ENCODE measurements around the gene HOXA2. TPM values are rescaled to one million over a fixed set of nuclear protein-coding genes. Genes with fewer than 3 reads are reported as not detected.

HOXA2 gene
- total RNA-seq, 1 donor from 2014 or later = not detected

DNA sequence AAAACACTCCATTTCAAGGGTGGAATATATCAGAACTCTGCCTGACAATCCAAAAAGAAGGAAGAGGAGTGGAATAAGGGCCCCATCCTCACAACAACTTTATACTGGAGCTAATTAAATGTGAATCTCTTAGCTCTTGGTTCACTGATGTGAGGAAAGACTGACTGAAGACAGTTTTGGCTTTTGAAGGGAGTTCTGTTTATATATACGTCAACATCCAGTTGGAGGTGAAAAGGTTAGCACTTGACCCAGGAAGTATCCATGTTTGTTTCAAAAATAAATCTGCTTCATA lies 9.7 kb downstream of the HOXA2 start:
- Mint-ChIP-seq H3K27ac (no peak overlapping the region), H3K4me1 (ENCODE audit: low read depth) (peaks cover 13% of the 10 kb centered on the region), H3K27me3 (ENCODE audit: low read depth) (peaks cover 81% of the 10 kb centered on the region), H3K4me3 (ENCODE audit: low read depth) (no peak overlapping the region), H3K36me3 (ENCODE audit: low read depth) (peaks cover 3% of the 10 kb centered on the region), H3K9me3 (no peaks in the 10 kb centered on the region)
- intact Hi-C loops (cut with micrococcal nuclease) = loop anchor here (5.0 kb wide), 1 partner anchor 150 kb away; the partner anchor contains the start of gene EVX1
- no peak for DNase-seq (ENCODE audit: low spot score)

DNA sequence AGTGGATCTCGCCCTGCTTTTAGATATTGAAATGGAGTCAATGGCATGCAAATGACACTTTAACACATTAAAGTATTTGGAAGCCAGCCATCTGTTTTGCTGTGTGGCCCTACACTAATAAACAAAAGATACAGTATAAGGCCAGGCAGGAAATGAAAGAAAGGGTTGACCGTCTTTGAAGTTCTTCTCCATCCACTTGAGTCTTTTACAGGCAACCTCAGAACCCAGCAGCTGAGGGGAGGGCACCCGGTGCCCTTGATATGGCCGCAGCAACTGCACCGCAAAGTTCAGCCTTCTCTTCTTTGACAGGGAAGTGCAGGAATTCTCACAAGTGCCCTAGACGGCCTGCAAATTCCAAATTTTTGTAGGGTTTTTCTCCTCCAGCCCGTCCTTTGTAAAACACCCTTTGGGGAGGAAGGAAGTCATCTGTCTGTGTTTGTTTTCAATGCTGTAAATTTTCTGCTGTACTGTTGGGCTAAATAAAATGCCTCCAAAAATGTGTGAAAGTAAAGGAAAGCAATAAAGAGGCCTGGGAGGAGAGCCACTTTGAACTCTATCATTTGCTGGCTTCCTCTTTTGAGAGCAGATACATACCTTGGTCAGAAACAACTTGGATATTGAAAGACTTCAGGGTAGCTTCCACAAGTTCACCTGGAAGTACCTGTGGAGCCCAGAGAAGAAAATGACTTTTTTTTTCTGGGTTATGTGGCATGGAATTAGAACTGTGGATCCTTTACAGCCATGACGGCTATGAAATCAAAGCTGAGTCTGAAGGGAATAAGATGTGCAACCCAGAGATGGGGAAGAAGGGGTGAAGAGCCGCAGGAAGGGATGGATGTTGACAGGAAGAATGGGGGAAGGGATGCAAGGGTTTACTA lies 10.3 kb downstream of the HOXA2 start:
- Mint-ChIP-seq H3K4me1 (ENCODE audit: low read depth) (peaks cover 12% of the 10 kb centered on the region), H3K36me3 (ENCODE audit: low read depth) (peaks cover 2% of the 10 kb centered on the region), H3K27ac (no peak overlapping the region), H3K4me3 (ENCODE audit: low read depth) (no peak overlapping the region), H3K27me3 (ENCODE audit: low read depth) (peaks cover 83% of the 10 kb centered on the region), H3K9me3 (no peaks in the 10 kb centered on the region)
- no peak for DNase-seq (ENCODE audit: low spot score)
- intact Hi-C loops (cut with micrococcal nuclease) = loop anchor here (5.0 kb wide), 1 partner anchor 150 kb away; the partner anchor contains the start of gene EVX1

DNA sequence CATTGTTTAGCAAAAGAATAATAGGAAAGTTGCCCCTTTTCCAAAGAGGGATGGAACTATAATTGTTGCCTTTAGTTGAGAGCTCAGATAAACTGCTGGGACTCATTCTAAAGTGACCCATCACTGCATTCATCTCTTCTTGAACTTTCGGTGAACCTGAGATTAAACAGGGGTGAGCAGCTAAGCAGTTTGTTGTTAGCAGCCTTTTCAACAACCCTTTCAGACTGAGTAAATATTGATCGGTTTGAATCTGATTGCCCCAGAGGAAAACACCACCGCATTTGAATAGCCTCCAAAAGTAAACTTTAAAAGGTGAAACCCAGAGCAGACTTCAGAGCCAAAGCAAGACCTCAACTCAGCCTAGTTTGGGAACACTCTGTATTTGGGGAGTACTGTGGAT lies 11.4 kb downstream of the HOXA2 start:
- no peak for DNase-seq (ENCODE audit: low spot score)
- Mint-ChIP-seq H3K4me3 (ENCODE audit: low read depth) (no peak overlapping the region), H3K27ac (no peak overlapping the region), H3K4me1 (ENCODE audit: low read depth) (peaks cover 10% of the 10 kb centered on the region), H3K36me3 (ENCODE audit: low read depth) (no peaks in the 10 kb centered on the region), H3K27me3 (ENCODE audit: low read depth) (peaks cover 83% of the 10 kb centered on the region), H3K9me3 (no peaks in the 10 kb centered on the region)
- intact Hi-C loops (cut with micrococcal nuclease) = loop anchor here (5.0 kb wide), 1 partner anchor 151 kb away; the partner anchor contains the start of gene EVX1

- intact Hi-C loops (cut with micrococcal nuclease) = no loop called here
- peaks cover 71% of the 10 kb centered on the region for H3K27me3 Mint-ChIP-seq (ENCODE audit: low read depth)
- no peaks in the 10 kb centered on the region for H3K9me3 Mint-ChIP-seq
- no peaks in the 10 kb centered on the region for H3K36me3 Mint-ChIP-seq (ENCODE audit: low read depth)
- DNase-seq (ENCODE audit: low spot score) = no peak
- H3K4me1 Mint-ChIP-seq (ENCODE audit: low read depth) = no peaks in the 10 kb centered on the region
- H3K27ac Mint-ChIP-seq = no peak overlapping the region
- no peak overlapping the region for H3K4me3 Mint-ChIP-seq (ENCODE audit: low read depth)
Measured at GRCh38 chr7:27088002-27088922, 14.2 kb downstream of the HOXA2 start.

GRCh38 chr7:27083646-27084045 lies 18.8 kb downstream of the HOXA2 start:
- Mint-ChIP-seq H3K4me3 (ENCODE audit: low read depth) (no peak overlapping the region), H3K4me1 (ENCODE audit: low read depth) (peaks cover 7% of the 10 kb centered on the region), H3K27me3 (ENCODE audit: low read depth) (peaks cover 32% of the 10 kb centered on the region), H3K27ac (no peak overlapping the region), H3K9me3 (no peaks in the 10 kb centered on the region), H3K36me3 (ENCODE audit: low read depth) (no peaks in the 10 kb centered on the region)
- intact Hi-C loops (cut with micrococcal nuclease) = no loop called here
- DNase-seq (ENCODE audit: low spot score) = no peak

GRCh38 chr7:27082171-27082570 lies 20.3 kb downstream of the HOXA2 start:
- Mint-ChIP-seq H3K36me3 (ENCODE audit: low read depth) (no peaks in the 10 kb centered on the region), H3K27me3 (ENCODE audit: low read depth) (peaks cover 20% of the 10 kb centered on the region), H3K27ac (no peak overlapping the region), H3K4me3 (ENCODE audit: low read depth) (no peak overlapping the region), H3K4me1 (ENCODE audit: low read depth) (peaks cover 7% of the 10 kb centered on the region), H3K9me3 (no peaks in the 10 kb centered on the region)
- DNase-seq (ENCODE audit: low spot score) = no peak
- intact Hi-C loops (cut with micrococcal nuclease) = no loop called here

GRCh38 chr7:27080844-27081436 lies 21.5 kb downstream of the HOXA2 start:
- Mint-ChIP-seq H3K36me3 (ENCODE audit: low read depth) (no peaks in the 10 kb centered on the region), H3K9me3 (no peaks in the 10 kb centered on the region), H3K4me3 (ENCODE audit: low read depth) (no peak overlapping the region), H3K4me1 (ENCODE audit: low read depth) (peaks cover 7% of the 10 kb centered on the region), H3K27me3 (ENCODE audit: low read depth) (peaks cover 16% of the 10 kb centered on the region), H3K27ac (no peak overlapping the region)
- no peak for DNase-seq (ENCODE audit: low spot score)
- intact Hi-C loops (cut with micrococcal nuclease) = no loop called here

GRCh38 chr7:27079234-27079975 lies 23.1 kb downstream of the HOXA2 start:
- intact Hi-C loops (cut with micrococcal nuclease) = no loop called here
- no peaks in the 10 kb centered on the region for H3K9me3 Mint-ChIP-seq
- H3K27me3 Mint-ChIP-seq (ENCODE audit: low read depth) = peaks cover 15% of the 10 kb centered on the region
- H3K4me3 Mint-ChIP-seq (ENCODE audit: low read depth) = no peak overlapping the region
- DNase-seq (ENCODE audit: low spot score) = no peak
- no peaks in the 10 kb centered on the region for H3K36me3 Mint-ChIP-seq (ENCODE audit: low read depth)
- H3K27ac Mint-ChIP-seq = no peak overlapping the region
- peaks cover 7% of the 10 kb centered on the region for H3K4me1 Mint-ChIP-seq (ENCODE audit: low read depth)

DNA sequence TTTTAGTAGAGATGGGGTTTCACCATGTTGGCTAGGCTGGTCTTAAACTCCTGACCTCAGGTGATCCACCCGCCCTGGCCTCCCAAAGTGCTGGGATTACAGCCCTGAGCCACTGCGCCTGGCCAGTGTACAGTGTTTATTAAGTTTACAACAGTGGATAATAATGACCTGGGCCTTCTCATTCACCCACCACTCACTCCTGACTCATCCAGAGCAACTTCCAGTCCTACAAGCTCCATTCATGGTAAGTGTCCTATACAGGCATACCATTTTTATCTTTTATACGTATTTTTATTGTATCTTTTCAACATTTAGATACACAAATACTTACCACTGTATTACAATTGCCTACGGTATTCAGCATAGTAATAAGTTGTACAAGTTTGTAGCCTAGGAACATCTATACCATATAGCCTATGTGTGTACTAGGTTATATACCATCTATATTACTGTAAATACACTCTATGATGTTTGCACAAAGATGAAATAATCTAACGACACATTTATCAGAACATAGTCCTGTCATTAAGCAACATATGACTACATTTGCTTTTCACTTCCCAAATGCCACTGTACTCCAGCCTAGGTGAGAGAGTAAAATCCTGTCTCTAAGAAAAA lies 23.8 kb downstream of the HOXA2 start:
- peaks cover 11% of the 10 kb centered on the region for H3K27me3 Mint-ChIP-seq (ENCODE audit: low read depth)
- H3K4me1 Mint-ChIP-seq (ENCODE audit: low read depth) = peaks cover 7% of the 10 kb centered on the region

GRCh38 chr7:27073076-27073475 lies 29.4 kb downstream of the HOXA2 start:
- Mint-ChIP-seq H3K36me3 (ENCODE audit: low read depth) (no peaks in the 10 kb centered on the region), H3K9me3 (no peaks in the 10 kb centered on the region), H3K27ac (no peak overlapping the region), H3K4me1 (ENCODE audit: low read depth) (no peaks in the 10 kb centered on the region), H3K27me3 (ENCODE audit: low read depth) (peaks cover 4% of the 10 kb centered on the region), H3K4me3 (ENCODE audit: low read depth) (no peak overlapping the region)
- no peak for DNase-seq (ENCODE audit: low spot score)
- intact Hi-C loops (cut with micrococcal nuclease) = no loop called here

More for the DNA sequence above, 23.8 kb downstream of the HOXA2 start:
- DNase-seq (ENCODE audit: low spot score) = no peak
- Mint-ChIP-seq H3K36me3 (ENCODE audit: low read depth) (no peaks in the 10 kb centered on the region), H3K9me3 (no peaks in the 10 kb centered on the region), H3K4me3 (ENCODE audit: low read depth) (no peak overlapping the region), H3K27ac (no peak overlapping the region)
- intact Hi-C loops (cut with micrococcal nuclease) = no loop called here

DNA sequence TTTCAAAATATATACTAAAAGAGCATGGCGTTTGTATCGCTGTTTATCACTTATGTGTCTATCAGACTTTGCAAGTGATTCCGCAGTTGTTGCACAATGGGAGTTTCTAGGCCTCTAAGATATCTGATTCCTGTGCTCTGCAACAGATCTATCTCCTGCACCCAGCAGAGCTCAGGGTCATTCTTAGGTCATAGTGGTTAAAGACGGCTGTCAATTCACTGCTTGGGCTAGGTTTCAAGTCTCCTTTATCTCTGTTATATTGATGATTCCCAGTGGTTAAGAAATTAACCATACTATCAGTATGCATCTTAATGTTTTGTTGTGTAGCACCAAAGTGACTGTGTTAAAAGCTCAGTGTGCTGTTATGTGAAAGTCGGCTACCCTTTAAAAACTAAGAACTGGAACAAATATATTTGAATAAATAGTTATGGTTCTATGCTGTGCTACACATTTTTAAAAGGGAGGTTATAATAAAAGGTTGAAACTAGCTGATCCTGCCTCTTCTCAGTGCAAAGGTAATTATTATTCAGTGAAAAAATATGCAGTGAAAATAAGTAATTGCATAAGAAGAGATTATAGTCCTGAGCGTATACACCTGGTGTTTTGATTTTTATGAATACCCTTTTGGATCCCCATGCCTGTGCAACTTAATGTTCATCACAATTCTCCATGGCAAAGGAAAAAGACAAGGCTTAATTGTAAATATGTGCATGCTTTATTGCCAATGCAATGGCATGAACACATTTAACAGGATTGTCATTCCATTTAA lies 30.7 kb downstream of the HOXA2 start:
- H3K36me3 Mint-ChIP-seq (ENCODE audit: low read depth) = no peaks in the 10 kb centered on the region
- H3K27ac Mint-ChIP-seq = no peak overlapping the region
- H3K27me3 Mint-ChIP-seq (ENCODE audit: low read depth) = peaks cover 5% of the 10 kb centered on the region
- intact Hi-C loops (cut with micrococcal nuclease) = no loop called here
- no peaks in the 10 kb centered on the region for H3K9me3 Mint-ChIP-seq
- H3K4me1 Mint-ChIP-seq (ENCODE audit: low read depth) = no peaks in the 10 kb centered on the region
- no peak for DNase-seq (ENCODE audit: low spot score)
- H3K4me3 Mint-ChIP-seq (ENCODE audit: low read depth) = no peak overlapping the region

Measured in activated T-helper 2 cell treated with anti-CD3 and anti-CD28 coated beads, Interferon-gamma antibody, Interleukin-2, Interleukin-4, amounts not matched to agents 10 μg/mL and 5 μg/mL and 100 μg/mL, durations not matched to agents 14 hours and 24 hours and 36 hours (primary cell).